GM23248 (cell line): ENCODE measurements around the gene SHISA9. TPM values are rescaled to one million over a fixed set of nuclear protein-coding genes. Genes with fewer than 3 reads are reported as not detected.

ENCODE experiments used
- DNase-seq: peaks from one replicate; pipeline ENCODE4 v3.0.0-alpha.2; 2015
- H2AFZ ChIP-seq: fragments of 200-600 bp; sonication (generic); 2 replicates; pipeline ENCODE4 v1.6.1; 2016; ENCODE audit warnings: antibody characterized with exemption
- H3F3A ChIP-seq: fragments of 200-600 bp; sonication (generic); 2 replicates; pipeline ENCODE4 v1.6.1; 2016; ENCODE audit warnings: mild to moderate bottlenecking, antibody characterized with exemption, mixed run types; ENCODE audit not compliant: insufficient read depth
- H3K27ac ChIP-seq: fragments of 200-600 bp; sonication (generic); 2 replicates; pipeline ENCODE4 v1.5.1; 2016; ENCODE audit warnings: mild to moderate bottlenecking
- H3K27me3 ChIP-seq: fragments of 200-600 bp; sonication (generic); replicated peaks from 2 replicates; pipeline ENCODE4 v1.6.1; 2016; ENCODE audit warnings: mild to moderate bottlenecking; ENCODE audit not compliant: insufficient read depth
- H3K36me3 ChIP-seq: fragments of 200-600 bp; sonication (generic); 2 replicates; pipeline ENCODE4 v1.6.1; 2016; ENCODE audit warnings: low read depth, mild to moderate bottlenecking
- H3K4me1 ChIP-seq: fragments of 200-600 bp; sonication (generic); 2 replicates; pipeline ENCODE4 v1.6.1; 2016; ENCODE audit warnings: mild to moderate bottlenecking; ENCODE audit not compliant: insufficient read depth
- H3K4me2 ChIP-seq: fragments of 200-600 bp; sonication (generic); one replicate; pipeline ENCODE4 v1.6.1; 2016; ENCODE audit warnings: mild to moderate bottlenecking; ENCODE audit not compliant: unreplicated experiment
- H3K4me3 ChIP-seq: fragments of 200-600 bp; sonication (generic); 2 replicates; pipeline ENCODE4 v1.5.1; 2016; ENCODE audit warnings: mild to moderate bottlenecking
- H3K79me2 ChIP-seq: fragments of 200-600 bp; sonication (generic); 2 replicates; pipeline ENCODE4 v1.6.1; 2016; ENCODE audit warnings: mild to moderate bottlenecking; ENCODE audit not compliant: insufficient read depth
- H3K9ac ChIP-seq: fragments of 200-600 bp; sonication (generic); 2 replicates; pipeline ENCODE4 v1.6.1; 2016; ENCODE audit warnings: mild to moderate bottlenecking
- H3K9me2 ChIP-seq: fragments of 200-600 bp; sonication (generic); 2 replicates; pipeline ENCODE4 v1.6.1; 2016; ENCODE audit warnings: mixed run types, mild to moderate bottlenecking, moderate library complexity; ENCODE audit not compliant: insufficient read depth
- H3K9me3 ChIP-seq: fragments of 200-600 bp; sonication (generic); one replicate; pipeline ENCODE4 v1.6.1; 2017; ENCODE audit warnings: low read depth
- H4K20me1 ChIP-seq: fragments of 200-600 bp; sonication (generic); 2 replicates; pipeline ENCODE4 v1.6.0; 2016; ENCODE audit not compliant: insufficient read depth
- EZH2 ChIP-seq: fragments of 200-600 bp; sonication (generic); IDR thresholded peaks from 2 replicates; pipeline ENCODE4 v1.6.1; 2018; ENCODE audit warnings: antibody characterized with exemption, mild to moderate bottlenecking; ENCODE audit not compliant: insufficient read depth, poor library complexity, severe bottlenecking
- EZH2phosphoT487 ChIP-seq: fragments of 200-600 bp; sonication (generic); IDR thresholded peaks from 2 replicates; pipeline ENCODE4 v1.6.1; 2018; ENCODE audit warnings: antibody characterized with exemption, moderate library complexity, mild to moderate bottlenecking, low read depth; ENCODE audit not compliant: insufficient read depth
- WGBS, 2 experiments: methylation state at CpG; one replicate each; pipeline ENCODE4 v1.1.6; 2015 to 2017; ENCODE audit warnings: low lambda C conversion rate in 2 of 2, low coverage in 1 of 2; ENCODE audit errors: missing lambda C conversion rate in 2 of 2; 5-methylcytosine and 5-hydroxymethylcytosine counted together
- in situ Hi-C: fragments of 300-500 bp; cut with MboI; formaldehyde crosslinking; loops from 2 replicates; pipeline ENCODE4 v1.15.0; 2020
- polyA plus RNA-seq: library from polyadenylated mRNA; unstranded; fragments of >200 nt; fragmentation: Nextera tagmentation; extraction: Ambion mirVana; gene quantifications from 2 replicates; pipeline ENCODE4 v1.2.1, GENCODE V29; 2016
- total RNA-seq: library from RNA; depleted of rRNA; stranded (reverse); fragments of >200 nt; shearing (Covaris generic); gene quantifications from 2 replicates; pipeline ENCODE4 v1.2.3, GENCODE V29; 2014; rRNA removed

The SHISA9 gene
- total and polyA plus RNA-seq, 2 experiments from 2014 or later: not detected

GRCh38 chr16:13269905-13270528, 368.6 kb downstream of the SHISA9 start:
- H3K4me3 ChIP-seq: no peak overlapping the region
- no peaks in the 10 kb centered on the region for H3K36me3 ChIP-seq
- no peak for DNase-seq
- no peaks in the 10 kb centered on the region for H3K9me3 ChIP-seq
- no peak overlapping the region for H3K4me2 ChIP-seq
- 20% methylated on average over 5 of the region's 5 CpGs for WGBS, 2 experiments
- no peak overlapping the region for H3K27ac ChIP-seq
- no peaks in the 10 kb centered on the region for H3K79me2 ChIP-seq
- TF ChIP-seq EZH2: no peak
- no peak for TF ChIP-seq EZH2phosphoT487
- no peaks in the 10 kb centered on the region for H3K27me3 ChIP-seq
- no peaks in the 10 kb centered on the region for H3F3A ChIP-seq
- H3K9ac ChIP-seq: no peak overlapping the region
- H3K4me1 ChIP-seq: no peaks in the 10 kb centered on the region
- in situ Hi-C loops: no loop called here
- no peak overlapping the region for H2AFZ ChIP-seq
- no peaks in the 10 kb centered on the region for H4K20me1 ChIP-seq
- H3K9me2 ChIP-seq: no peaks in the 10 kb centered on the region

GRCh38 chr16:13270602-13271001, 369.2 kb downstream of the SHISA9 start:
- H3K4me3 ChIP-seq: no peak overlapping the region
- in situ Hi-C loops: no loop called here
- no peaks in the 10 kb centered on the region for H3K9me2 ChIP-seq
- H3K4me1 ChIP-seq: no peaks in the 10 kb centered on the region
- H3K36me3 ChIP-seq: no peaks in the 10 kb centered on the region
- no peak overlapping the region for H3K9ac ChIP-seq
- no peak overlapping the region for H2AFZ ChIP-seq
- no peaks in the 10 kb centered on the region for H3F3A ChIP-seq
- H3K79me2 ChIP-seq: no peaks in the 10 kb centered on the region
- H4K20me1 ChIP-seq: no peaks in the 10 kb centered on the region
- TF ChIP-seq EZH2phosphoT487: no peak
- TF ChIP-seq EZH2: no peak
- no peaks in the 10 kb centered on the region for H3K27me3 ChIP-seq
- 9 to 15% methylated on average over 1 of the region's 1 CpG for WGBS, 2 experiments
- DNase-seq: no peak
- no peak overlapping the region for H3K27ac ChIP-seq
- no peaks in the 10 kb centered on the region for H3K9me3 ChIP-seq
- no peak overlapping the region for H3K4me2 ChIP-seq

GRCh38 chr16:13289515-13289914, 388.1 kb downstream of the SHISA9 start:
- TF ChIP-seq EZH2phosphoT487: no peak
- TF ChIP-seq EZH2: no peak
- in situ Hi-C loops: no loop called here
- Histone ChIP-seq H3K4me1 (no peaks in the 10 kb centered on the region), H3K27me3 (no peaks in the 10 kb centered on the region), H3K9ac (no peak overlapping the region), H3K4me2 (no peak overlapping the region), H3K27ac (no peak overlapping the region), H3K79me2 (no peaks in the 10 kb centered on the region), H3K36me3 (no peaks in the 10 kb centered on the region), H4K20me1 (no peaks in the 10 kb centered on the region), H3K9me2 (no peaks in the 10 kb centered on the region), H3K4me3 (no peak overlapping the region), H3K9me3 (no peaks in the 10 kb centered on the region), H3F3A (no peaks in the 10 kb centered on the region), H2AFZ (no peak overlapping the region)
- DNase-seq: no peak

Other genes with a start within 250 kb of the SHISA9 start
- 11.7 and 38.4 TPM in 2 replicates for gene CPPED1, start 97.7 kb upstream of the SHISA9 start, total RNA-seq
- gene CPPED1, start 97.7 kb upstream of the SHISA9 start, polyA plus RNA-seq: 39.1 TPM in 2 replicates